Measurements from ENCODE around the gene LMNA.
"Not testable (repeated sequence)": the region's sequence is repeated elsewhere in the genome, so short reads cannot be mapped to it uniquely, and the experiment has no call there.

LMNA gene

GRCh38 chr1:156122519-156123355, 8.2 kb downstream of the LMNA start:
- no peak for DNase-seq

GRCh38 chr1:156123356-156124196, 9.1 kb downstream of the LMNA start:
- DNase-seq, result peak in 3 of 4 experiments; percentile 30 to 60 (median 41)

GRCh38 chr1:156124557-156125483, 10.3 kb downstream of the LMNA start:
- DNase-seq, result no peak

DNA sequence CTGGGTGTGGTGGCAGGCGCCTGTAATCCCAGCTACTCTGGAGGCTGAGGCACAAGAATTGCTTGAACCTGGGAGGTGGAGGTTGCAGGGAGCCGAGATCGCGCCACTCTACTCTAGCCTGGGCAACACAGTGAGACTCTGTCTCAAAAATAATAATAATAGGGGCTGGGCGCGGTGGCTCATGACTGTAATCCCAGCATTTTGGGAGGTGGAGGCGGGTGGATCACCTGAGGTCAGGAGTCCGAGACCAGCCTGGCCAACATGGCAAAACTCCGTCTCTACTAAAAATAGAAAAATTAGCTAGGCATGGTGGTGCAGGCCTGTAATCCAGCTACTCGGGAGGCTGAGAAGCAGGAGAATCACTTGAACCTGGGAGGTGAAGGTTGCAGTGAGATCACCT, 11.0 kb downstream of the LMNA start:
- DNase-seq, result not testable (repeated sequence)

DNA sequence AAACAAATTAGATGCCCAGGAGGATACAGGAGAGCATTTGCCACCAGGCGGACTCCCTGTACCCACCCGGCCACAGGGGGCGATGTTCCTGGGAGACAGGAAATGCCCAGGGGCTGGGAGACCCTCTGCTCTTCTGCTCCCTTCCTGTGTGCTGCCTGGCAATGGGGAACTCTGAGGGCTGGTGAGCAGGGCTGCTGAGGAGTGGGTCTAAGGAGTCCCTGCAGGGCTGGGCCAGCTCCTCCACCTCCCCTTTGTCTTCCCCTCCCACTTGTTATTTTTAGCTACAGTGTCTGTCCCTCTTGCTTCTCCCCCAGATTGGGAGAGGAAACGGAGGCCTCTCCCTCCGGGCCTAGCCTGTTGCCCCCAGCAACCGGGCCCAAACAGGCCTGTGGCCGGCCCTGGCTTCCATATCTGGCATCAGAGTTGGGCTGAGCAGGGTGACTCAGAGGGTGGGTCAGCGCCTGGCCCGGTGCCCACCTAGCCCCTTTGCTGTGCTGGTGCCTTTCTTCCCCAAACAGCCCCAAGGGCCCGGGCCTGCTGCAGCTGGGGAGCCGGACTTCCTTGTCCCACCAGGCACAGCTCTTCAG, 11.6 kb downstream of the LMNA start:
- DNase-seq, result peak in 1 of 4 experiments; percentile 15

DNA sequence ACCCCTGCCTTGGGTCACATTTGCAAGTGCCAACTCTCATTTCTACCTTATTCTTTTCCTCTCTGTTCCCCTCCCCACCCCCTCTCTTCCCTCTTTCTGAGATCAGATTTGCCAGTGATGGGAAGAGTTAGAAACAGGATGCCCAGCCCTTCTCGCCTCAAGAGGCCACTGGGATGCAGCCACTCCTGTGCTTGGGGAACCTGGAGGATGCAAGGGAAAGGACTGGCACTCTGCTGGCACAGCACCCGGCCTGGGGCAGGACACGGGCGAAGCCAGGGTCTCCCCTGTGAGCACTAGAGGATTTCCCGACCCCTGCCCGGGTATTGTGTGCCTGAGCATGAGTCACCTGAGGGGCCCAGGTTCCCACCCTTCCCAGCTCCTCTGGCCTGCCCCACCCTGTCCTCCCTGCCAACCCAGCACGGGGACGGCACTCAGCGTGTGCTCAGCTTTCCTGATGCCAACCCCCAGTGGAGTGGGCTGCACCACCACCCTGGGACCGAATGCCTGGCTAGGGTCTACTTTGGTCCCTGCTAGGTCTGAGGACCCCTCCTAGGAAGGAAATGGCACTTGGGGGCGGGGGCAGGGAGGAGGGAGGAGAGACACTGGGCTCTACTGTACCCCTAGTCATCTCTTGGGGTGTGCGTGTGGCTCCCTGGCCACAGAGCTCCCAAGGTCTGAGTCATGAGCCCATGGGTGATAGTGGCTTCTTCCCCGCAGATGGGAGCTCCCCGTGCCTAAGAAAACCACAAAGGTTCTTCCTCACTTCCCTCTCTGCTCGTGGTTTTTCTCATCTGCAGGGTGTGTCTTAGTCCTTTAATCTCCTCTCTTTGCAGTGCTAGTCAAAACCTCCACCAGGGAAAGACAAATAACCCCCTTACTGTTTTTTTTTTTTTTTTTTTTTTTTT, 12.4 kb downstream of the LMNA start:
- DNase-seq, result peak in 3 of 4 experiments; percentile 21 to 48 (median 25)

- DNase-seq, result no peak
These were observed 13.8 kb downstream of the LMNA start for GRCh38 chr1:156128308-156128653.

GRCh38 chr1:156128654-156129597, 14.4 kb downstream of the LMNA start:
- no peak for DNase-seq

GRCh38 chr1:156129687-156130577, 15.4 kb downstream of the LMNA start:
- DNase-seq, result peak; percentile 59 to 73 (median 68)

DNA sequence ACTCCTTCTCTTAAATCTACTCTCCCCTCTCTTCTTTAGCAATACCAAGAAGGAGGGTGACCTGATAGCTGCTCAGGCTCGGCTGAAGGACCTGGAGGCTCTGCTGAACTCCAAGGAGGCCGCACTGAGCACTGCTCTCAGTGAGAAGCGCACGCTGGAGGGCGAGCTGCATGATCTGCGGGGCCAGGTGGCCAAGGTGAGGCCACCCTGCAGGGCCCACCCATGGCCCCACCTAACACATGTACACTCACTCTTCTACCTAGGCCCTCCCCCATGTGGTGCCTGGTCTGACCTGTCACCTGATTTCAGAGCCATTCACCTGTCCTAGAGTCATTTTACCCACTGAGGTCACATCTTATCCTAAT, 16.0 kb downstream of the LMNA start:
- no peak for DNase-seq

- no peak for DNase-seq
These were observed 20.4 kb downstream of the LMNA start for GRCh38 chr1:156134716-156135435.

GRCh38 chr1:156135930-156136871, 21.7 kb downstream of the LMNA start:
- no peak for DNase-seq

- DNase-seq, result no peak
These were observed 22.5 kb downstream of the LMNA start for GRCh38 chr1:156136970-156137483.

DNA sequence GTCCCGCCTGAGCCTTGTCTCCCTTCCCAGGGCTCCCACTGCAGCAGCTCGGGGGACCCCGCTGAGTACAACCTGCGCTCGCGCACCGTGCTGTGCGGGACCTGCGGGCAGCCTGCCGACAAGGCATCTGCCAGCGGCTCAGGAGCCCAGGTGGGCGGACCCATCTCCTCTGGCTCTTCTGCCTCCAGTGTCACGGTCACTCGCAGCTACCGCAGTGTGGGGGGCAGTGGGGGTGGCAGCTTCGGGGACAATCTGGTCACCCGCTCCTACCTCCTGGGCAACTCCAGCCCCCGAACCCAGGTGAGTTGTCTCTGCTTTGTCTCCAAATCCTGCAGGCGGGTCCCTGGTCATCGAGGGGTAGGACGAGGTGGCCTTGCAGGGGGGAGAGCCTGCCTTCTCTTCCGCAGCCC, 24.0 kb downstream of the LMNA start:
- no peak for DNase-seq

GRCh38 chr1:156140879-156141707, 26.6 kb downstream of the LMNA start:
- DNase-seq, result no peak
